Measurements from ENCODE around the gene ITGB1BP1. TPM values are rescaled to one million over a fixed set of nuclear protein-coding genes. Genes with fewer than 3 reads are reported as not detected.

ITGB1BP1 gene
- total RNA-seq, 1 experiment from 2014 or later: 68.1 TPM

DNA sequence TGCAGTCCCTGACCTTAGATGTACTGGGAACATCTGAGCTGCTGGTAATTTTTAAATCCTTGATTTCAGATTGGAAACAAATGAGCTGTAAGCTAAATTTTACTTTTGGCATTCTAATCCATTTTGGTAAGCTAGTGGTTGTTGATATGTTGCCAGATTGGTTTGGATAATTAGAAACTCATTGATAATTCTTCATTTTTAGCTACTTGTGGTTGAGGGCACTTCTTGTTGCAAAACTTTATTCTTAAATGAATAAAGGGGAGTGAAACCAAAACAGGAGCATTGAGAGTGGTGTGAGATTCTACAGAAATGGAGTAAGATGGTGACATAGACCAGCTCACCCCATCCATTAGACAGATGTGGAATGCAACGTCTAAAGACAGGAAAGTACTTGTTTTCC, 64.5 kb downstream of the ITGB1BP1 start:
- Histone ChIP-seq H2AFZ (no peak overlapping the region), H3K4me2 (no peak overlapping the region), H3K4me3 (no peak overlapping the region), H3K9me3 (ENCODE audit: insufficient read depth, low read depth) (no peaks in the 10 kb centered on the region), H3K27ac (no peak overlapping the region), H3K27me3 (ENCODE audit: insufficient read depth, low read depth) (no peaks in the 10 kb centered on the region), H3K79me2 (ENCODE audit: low read depth) (no peaks in the 10 kb centered on the region), H3K36me3 (ENCODE audit: low read depth) (peaks cover 49% of the 10 kb centered on the region), H3F3A (ENCODE audit: insufficient read depth, low read depth) (peaks cover 18% of the 10 kb centered on the region), H4K20me1 (ENCODE audit: insufficient read depth) (0 out of 2 replicates have a peak, but pooled peaks cover 3% of the 10 kb centered on the region), H3K4me1 (replicated peaks; ENCODE audit: insufficient read depth) (no peaks in the 10 kb centered on the region), H3K9me2 (ENCODE audit: insufficient read depth) (no peaks in the 10 kb centered on the region)
- BruUV-seq (replicated peaks): no TSS peak
- ChIA-PET POLR2A (ENCODE audit: unreplicated experiment) (no interaction called here), CTCF (no interaction called here)
- intact Hi-C loops (cut with micrococcal nuclease; ENCODE audit: unreplicated experiment): no loop called here
- DNase-seq: no peak
- no peak for TF ChIP-seq EZH2 (IDR thresholded peaks at IDR 0.05; ENCODE audit: low read depth)
- TF ChIP-seq, protein P1, sequence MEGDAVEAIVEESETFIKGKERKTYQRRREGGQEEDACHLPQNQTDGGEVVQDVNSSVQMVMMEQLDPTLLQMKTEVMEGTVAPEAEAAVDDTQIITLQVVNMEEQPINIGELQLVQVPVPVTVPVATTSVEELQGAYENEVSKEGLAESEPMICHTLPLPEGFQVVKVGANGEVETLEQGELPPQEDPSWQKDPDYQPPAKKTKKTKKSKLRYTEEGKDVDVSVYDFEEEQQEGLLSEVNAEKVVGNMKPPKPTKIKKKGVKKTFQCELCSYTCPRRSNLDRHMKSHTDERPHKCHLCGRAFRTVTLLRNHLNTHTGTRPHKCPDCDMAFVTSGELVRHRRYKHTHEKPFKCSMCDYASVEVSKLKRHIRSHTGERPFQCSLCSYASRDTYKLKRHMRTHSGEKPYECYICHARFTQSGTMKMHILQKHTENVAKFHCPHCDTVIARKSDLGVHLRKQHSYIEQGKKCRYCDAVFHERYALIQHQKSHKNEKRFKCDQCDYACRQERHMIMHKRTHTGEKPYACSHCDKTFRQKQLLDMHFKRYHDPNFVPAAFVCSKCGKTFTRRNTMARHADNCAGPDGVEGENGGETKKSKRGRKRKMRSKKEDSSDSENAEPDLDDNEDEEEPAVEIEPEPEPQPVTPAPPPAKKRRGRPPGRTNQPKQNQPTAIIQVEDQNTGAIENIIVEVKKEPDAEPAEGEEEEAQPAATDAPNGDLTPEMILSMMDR (conservative IDR thresholded peaks at IDR 0.05): no peak

DNA sequence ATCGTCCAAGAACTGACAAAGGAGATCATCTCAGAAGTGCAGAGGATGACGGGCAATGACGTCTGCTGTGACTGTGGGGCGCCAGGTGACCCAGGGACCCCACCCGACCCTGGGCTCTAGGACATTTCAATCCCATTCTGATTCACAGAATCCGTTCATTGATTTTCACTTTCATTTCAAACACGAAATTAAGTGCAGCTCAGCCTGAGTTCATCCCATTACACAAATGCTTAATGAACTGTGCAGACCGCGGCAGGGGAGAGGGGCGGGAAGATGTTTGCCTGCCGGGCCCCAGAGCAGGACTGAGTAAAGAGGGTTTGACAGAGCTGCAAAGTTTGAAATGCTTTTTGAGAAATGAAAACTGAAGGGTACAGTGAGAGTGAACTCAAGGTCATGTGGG, 67.1 kb downstream of the ITGB1BP1 start:
- ChIA-PET CTCF (no interaction called here), POLR2A (ENCODE audit: unreplicated experiment) (no interaction called here)
- no peaks in the 10 kb centered on the region for H3K4me1 ChIP-seq (replicated peaks; ENCODE audit: insufficient read depth)
- no peak for TF ChIP-seq EZH2 (IDR thresholded peaks at IDR 0.05; ENCODE audit: low read depth)
- TF ChIP-seq, protein P1 (conservative IDR thresholded peaks at IDR 0.05): no peak
- no peak overlapping the region for H2AFZ ChIP-seq
- no peaks in the 10 kb centered on the region for H3K9me3 ChIP-seq (ENCODE audit: insufficient read depth, low read depth)
- intact Hi-C loops (cut with micrococcal nuclease; ENCODE audit: unreplicated experiment): no loop called here
- H4K20me1 ChIP-seq (ENCODE audit: insufficient read depth): no peaks in the 10 kb centered on the region
- peaks cover 54% of the 10 kb centered on the region for H3K36me3 ChIP-seq (ENCODE audit: low read depth)
- no peaks in the 10 kb centered on the region for H3K9me2 ChIP-seq (ENCODE audit: insufficient read depth)
- BruUV-seq (replicated peaks): no TSS peak
- no peak overlapping the region for H3K27ac ChIP-seq
- no peak for DNase-seq
- no peak overlapping the region for H3K4me2 ChIP-seq
- no peaks in the 10 kb centered on the region for H3K79me2 ChIP-seq (ENCODE audit: low read depth)
- H3F3A ChIP-seq (ENCODE audit: insufficient read depth, low read depth): peaks cover 20% of the 10 kb centered on the region
- no peak overlapping the region for H3K4me3 ChIP-seq
- H3K27me3 ChIP-seq (ENCODE audit: insufficient read depth, low read depth): no peaks in the 10 kb centered on the region

DNA sequence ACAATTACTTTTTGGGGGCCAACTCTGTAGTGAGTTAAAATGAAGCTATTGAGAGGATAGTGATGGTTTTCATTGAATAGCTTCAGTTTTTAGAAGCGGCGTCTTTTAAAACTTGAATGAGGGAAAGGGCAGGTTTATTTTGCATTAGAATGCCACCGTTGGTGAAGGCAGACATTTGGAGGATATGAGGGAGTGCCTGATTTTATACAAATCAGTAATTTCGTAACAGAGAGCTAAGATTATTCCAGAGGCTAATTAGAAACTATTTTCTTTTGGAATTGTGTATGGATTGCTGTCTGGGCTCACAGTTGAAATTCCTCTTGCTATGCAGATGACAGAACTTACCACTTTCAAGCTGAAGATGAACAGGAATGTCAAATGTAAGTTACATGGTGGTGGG, 67.6 kb downstream of the ITGB1BP1 start:
- Histone ChIP-seq H4K20me1 (ENCODE audit: insufficient read depth) (no peaks in the 10 kb centered on the region), H3K9me3 (ENCODE audit: insufficient read depth, low read depth) (no peaks in the 10 kb centered on the region), H2AFZ (no peak overlapping the region), H3K27me3 (ENCODE audit: insufficient read depth, low read depth) (no peaks in the 10 kb centered on the region), H3K4me3 (no peak overlapping the region), H3K27ac (no peak overlapping the region), H3K36me3 (ENCODE audit: low read depth) (peaks cover 59% of the 10 kb centered on the region), H3K79me2 (ENCODE audit: low read depth) (no peaks in the 10 kb centered on the region), H3F3A (ENCODE audit: insufficient read depth, low read depth) (peaks cover 15% of the 10 kb centered on the region), H3K4me1 (replicated peaks; ENCODE audit: insufficient read depth) (no peaks in the 10 kb centered on the region), H3K9me2 (ENCODE audit: insufficient read depth) (no peaks in the 10 kb centered on the region), H3K4me2 (no peak overlapping the region)
- ChIA-PET POLR2A (ENCODE audit: unreplicated experiment) (no interaction called here), CTCF (no interaction called here)
- TF ChIP-seq, protein P1 (conservative IDR thresholded peaks at IDR 0.05): no peak
- no peak for TF ChIP-seq EZH2 (IDR thresholded peaks at IDR 0.05; ENCODE audit: low read depth)
- DNase-seq: no peak
- intact Hi-C loops (cut with micrococcal nuclease; ENCODE audit: unreplicated experiment): no loop called here
- BruUV-seq (replicated peaks): no TSS peak

All from PC-9 (cell line).